ENCODE data around the gene TGM1.

DNA sequence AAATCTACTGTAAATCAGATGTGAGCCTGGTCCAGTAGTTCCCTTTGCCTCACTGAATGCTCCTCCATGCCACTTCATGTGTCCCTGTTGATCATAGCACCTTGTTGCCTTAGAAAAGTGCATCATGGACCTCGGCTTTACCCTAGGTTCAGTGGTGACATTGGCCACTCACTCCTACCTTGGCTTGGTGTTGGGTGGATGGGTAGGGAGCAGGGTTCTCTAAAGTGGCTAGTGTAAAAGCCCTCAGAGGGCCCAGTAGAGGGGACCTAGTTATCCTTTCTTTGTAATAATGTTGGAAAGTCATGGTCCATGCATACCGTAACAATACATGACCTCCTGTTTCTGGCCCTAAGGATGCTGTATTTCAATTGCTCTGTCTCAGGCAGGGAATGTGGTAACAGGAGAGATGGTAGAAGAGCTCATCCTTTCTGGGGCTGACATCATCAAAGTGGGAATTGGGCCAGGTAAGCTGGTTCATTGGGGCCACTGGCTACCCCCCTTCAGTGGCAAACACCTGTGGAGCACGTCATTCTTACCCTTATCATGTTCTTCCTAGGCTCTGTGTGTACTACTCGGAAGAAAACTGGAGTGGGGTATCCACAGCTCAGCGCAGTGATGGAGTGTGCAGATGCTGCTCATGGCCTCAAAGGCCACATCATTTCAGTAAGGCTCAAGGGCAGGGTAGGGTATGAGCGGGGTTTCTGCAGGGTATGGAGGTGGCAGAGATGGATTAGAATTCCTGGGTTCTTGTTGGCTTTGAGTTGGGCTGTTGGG, 26.1 kb downstream of the TGM1 start:
- TF ChIP-seq ZZZ3 (IDR thresholded peaks at IDR 0.05; ENCODE audit: control insufficient read depth, insufficient read length, low read depth) (no peak), POLR2AphosphoS2 (IDR thresholded peaks at IDR 0.05; ENCODE audit: low read depth, low read length) (0 out of 2 replicates have a peak, but pooled peaks have one; percentile 30), SMARCA5 (IDR thresholded peaks at IDR 0.05) (no peak), RAD51 (IDR thresholded peaks at IDR 0.05) (no peak), SP1 (IDR thresholded peaks at IDR 0.05; ENCODE audit: low read depth, low read length) (no peak), EGR1 (IDR thresholded peaks at IDR 0.05; ENCODE audit: borderline replicate concordance in 1 of 2, low read depth in 2 of 2, low read length in 2 of 2) (no peak)
- TF ChIP-seq, protein P1, sequence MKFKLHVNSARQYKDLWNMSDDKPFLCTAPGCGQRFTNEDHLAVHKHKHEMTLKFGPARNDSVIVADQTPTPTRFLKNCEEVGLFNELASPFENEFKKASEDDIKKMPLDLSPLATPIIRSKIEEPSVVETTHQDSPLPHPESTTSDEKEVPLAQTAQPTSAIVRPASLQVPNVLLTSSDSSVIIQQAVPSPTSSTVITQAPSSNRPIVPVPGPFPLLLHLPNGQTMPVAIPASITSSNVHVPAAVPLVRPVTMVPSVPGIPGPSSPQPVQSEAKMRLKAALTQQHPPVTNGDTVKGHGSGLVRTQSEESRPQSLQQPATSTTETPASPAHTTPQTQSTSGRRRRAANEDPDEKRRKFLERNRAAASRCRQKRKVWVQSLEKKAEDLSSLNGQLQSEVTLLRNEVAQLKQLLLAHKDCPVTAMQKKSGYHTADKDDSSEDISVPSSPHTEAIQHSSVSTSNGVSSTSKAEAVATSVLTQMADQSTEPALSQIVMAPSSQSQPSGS (IDR thresholded peaks at IDR 0.05; ENCODE audit: low read length) = no peak
- TF ChIP-seq, protein P2, sequence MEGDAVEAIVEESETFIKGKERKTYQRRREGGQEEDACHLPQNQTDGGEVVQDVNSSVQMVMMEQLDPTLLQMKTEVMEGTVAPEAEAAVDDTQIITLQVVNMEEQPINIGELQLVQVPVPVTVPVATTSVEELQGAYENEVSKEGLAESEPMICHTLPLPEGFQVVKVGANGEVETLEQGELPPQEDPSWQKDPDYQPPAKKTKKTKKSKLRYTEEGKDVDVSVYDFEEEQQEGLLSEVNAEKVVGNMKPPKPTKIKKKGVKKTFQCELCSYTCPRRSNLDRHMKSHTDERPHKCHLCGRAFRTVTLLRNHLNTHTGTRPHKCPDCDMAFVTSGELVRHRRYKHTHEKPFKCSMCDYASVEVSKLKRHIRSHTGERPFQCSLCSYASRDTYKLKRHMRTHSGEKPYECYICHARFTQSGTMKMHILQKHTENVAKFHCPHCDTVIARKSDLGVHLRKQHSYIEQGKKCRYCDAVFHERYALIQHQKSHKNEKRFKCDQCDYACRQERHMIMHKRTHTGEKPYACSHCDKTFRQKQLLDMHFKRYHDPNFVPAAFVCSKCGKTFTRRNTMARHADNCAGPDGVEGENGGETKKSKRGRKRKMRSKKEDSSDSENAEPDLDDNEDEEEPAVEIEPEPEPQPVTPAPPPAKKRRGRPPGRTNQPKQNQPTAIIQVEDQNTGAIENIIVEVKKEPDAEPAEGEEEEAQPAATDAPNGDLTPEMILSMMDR (IDR thresholded peaks at IDR 0.05 in 2 of 3, conservative IDR thresholded peaks at IDR 0.05 in 1 of 3; ENCODE audit: control insufficient read depth in 2 of 3, extremely low read depth in 1 of 3, insufficient read depth in 1 of 3, low read depth in 3 of 3, low read length in 3 of 3) = no peak
- TF ChIP-seq, protein P3, sequence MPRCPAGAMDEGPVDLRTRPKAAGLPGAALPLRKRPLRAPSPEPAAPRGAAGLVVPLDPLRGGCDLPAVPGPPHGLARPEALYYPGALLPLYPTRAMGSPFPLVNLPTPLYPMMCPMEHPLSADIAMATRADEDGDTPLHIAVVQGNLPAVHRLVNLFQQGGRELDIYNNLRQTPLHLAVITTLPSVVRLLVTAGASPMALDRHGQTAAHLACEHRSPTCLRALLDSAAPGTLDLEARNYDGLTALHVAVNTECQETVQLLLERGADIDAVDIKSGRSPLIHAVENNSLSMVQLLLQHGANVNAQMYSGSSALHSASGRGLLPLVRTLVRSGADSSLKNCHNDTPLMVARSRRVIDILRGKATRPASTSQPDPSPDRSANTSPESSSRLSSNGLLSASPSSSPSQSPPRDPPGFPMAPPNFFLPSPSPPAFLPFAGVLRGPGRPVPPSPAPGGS (IDR thresholded peaks at IDR 0.05; ENCODE audit: borderline replicate concordance, insufficient read depth, low read depth, low read length, poor library complexity, severe bottlenecking) = no peak
